ENCODE results near the gene OR52J3. TPM values are rescaled to one million over a fixed set of nuclear protein-coding genes. Genes with fewer than 3 reads are reported as not detected.
"Not testable (repeated sequence)": the region's sequence is repeated elsewhere in the genome, so short reads cannot be mapped to it uniquely, and the experiment has no call there.

OR52J3 gene
- not detected for total RNA-seq
- long read RNA-seq, donor 1 = 0 reads
- long read RNA-seq, donor 2 = 0 reads

DNA sequence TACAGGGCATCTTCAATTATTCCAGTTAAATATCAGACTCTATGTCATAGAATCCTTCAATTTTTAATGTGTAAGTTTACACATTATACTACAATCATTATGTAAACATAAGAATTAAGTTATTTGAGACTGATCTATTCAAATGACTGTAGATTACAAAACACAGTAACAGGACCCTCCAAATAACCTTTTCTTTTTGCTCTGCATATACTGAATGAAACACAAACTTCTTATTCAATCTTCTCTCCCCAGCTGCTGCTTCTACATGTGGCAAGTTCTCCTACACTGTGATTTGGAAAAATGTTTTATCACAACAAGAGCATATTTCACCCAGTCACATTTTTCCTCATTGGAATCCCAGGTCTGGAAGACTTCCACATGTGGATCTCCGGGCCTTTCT is at the start of gene OR52J3:
OR52J3 (plus strand) TSS at position 301 of the 400 bp plus-strand sequence; CDS start at position 301, 0 bp downstream.
- intact Hi-C loops (cut with DNase I) = no loop called here

DNA sequence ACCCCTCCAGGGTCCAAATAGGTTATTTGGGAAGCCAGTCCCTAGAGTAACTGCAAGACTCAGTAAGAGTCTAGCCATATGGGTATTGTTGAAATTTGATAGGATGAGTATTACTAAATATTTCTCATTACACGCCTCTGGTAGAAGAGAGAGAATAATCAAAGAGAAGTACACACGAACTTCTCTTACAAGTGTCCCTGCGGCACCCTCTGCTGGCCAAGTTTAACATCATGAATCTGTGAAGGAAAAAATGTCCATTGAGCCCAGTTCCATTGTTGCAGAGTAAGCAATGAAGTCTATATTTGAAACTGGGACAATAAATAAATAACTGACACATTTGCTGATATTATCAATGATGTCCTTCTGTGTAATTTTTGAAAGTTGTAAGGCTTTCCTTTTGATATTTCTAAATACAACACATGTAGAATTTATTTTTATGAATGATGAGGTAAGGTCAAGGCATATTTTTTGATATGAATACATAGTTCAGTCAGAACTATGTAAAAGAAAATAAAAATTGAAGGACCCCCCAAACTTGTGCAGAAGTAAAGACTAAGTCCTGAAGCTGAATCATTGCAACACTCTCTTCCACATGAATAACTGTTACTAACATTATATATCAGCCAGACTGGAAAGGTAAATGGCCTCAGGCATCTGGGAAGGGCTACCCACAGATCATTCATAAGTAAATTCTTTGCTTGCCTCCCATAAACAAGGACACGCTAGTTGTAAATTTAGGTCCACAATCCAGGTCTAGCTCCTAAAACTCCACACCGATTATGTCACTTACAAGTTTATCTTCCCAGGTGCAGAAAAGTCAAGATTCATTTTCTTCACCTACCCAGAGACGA is 41.7 kb upstream of the OR52J3 start:
- intact Hi-C loops (cut with DNase I) = loop anchor here in 1 of 2 donors (10.0 kb wide), 1 partner anchor 370 kb away; the partner anchor contains the start of gene OR51D1
- no peak for DNase-seq (ENCODE audit: low spot score)

More for the DNA sequence above, at the start of gene OR52J3:
- no peak for DNase-seq (ENCODE audit: low spot score)

DNA sequence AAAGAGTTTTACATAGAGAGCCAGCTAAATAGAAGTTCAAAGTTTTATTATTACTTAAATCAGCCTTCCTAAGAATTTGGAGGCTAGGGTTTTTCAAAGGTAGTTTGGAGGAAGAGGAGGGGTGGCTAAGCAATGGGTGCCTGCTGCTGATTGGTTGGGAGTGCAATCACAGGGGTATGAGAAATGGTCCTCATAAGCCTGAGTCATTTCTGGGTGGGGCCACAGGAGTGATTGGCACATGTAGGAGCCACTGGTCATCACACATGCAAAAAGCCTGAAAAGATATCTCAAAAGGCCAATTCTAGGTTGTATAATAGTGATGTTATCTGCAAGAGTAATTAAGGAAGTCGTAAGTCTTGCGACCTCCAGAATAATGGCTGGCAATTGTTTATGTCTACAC is 38.8 kb upstream of the OR52J3 start:
- DNase-seq (ENCODE audit: low spot score) = no peak
- intact Hi-C loops (cut with DNase I) = loop anchor here in 1 of 2 donors (10.0 kb wide), 1 partner anchor 373 kb away; the partner anchor contains the start of gene OR51D1

DNA sequence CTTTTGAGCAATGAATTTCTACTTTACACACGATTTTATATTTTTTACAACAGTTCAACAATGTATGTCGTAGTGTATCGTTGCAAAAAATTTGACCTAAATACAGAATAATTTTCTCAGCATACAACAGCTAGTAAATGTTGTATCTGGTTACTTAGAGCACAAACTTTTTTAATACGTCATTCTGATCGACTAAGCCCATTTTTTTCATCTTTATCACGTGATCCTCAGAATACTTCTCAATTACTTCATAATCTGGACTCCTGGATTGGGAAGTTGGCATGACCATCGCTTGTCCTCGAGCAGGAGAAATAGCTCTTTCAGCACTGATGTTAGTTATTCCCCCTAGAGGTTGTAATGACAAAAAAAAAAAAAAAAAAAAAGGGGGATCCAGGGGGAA is 35.1 kb upstream of the OR52J3 start:
- intact Hi-C loops (cut with DNase I) = no loop called here
- no peak for DNase-seq (ENCODE audit: low spot score)

DNA sequence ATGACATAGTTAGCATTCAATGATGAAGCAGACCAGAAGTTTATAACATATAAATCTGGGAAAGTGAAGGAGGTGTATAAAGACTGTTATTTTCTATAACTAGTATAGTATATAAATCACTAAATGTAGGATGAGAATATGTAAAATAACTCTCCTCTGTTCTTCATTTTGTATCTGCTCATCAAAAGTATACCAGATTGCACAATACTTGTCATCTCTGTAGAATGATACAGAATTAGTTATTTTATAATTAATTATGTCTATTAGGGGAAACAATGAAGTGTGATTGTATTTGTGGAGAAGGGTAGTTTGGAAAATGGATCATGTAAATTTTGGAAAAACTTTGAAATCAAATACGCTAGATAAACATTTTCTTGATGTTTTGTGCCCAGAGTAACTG is 33.3 kb upstream of the OR52J3 start:
- intact Hi-C loops (cut with DNase I) = no loop called here

GRCh38 chr11:5021996-5022395 is 24.3 kb upstream of the OR52J3 start:
- intact Hi-C loops (cut with DNase I) = loop anchor here in 1 of 2 donors (1.0 kb wide), 1 partner anchor 31 kb away; no protein-coding TSS in a partner anchor
- DNase-seq (ENCODE audit: low spot score) = no peak

More for the DNA sequence above, 33.3 kb upstream of the OR52J3 start:
- no peak for DNase-seq (ENCODE audit: low spot score)

DNA sequence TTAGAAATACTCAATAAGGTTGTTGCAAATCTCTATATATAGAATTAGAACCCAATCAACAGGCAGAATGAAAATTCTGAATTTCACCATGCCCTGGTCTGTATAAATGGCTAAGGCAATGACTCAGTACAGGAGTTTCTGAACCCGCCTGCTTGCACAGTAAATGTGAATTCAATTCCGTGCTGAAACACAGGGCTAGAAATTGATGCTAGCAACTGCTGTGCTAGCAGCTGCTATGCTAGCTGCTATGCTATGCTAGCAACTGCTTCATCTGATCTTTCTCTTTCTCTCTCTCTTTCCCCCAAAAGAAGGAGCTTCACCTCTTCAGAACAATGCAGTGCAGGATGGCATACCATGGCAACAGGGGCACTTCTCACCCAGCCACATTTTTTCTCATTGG is 9.7 kb upstream of the OR52J3 start:
- intact Hi-C loops (cut with DNase I) = no loop called here
- DNase-seq (ENCODE audit: low spot score) = no peak

DNA sequence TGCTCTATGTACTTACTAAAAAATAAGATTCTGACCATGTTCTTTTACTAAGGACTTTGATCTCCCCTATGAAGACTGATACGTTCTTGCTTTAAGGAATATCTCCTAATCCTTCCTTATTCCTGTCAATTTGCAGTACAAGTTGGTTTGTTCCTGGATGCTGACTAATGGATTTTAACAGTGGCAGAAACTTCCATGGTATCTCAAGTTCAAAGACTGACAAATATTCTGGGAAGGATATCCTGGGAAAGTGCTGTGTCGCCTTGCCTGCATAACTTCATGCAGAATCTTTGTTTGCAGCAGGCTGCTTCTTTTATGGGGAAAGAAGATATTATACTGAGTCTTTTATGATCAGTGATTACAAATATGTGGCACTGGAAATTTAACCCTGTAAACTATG is 8.4 kb upstream of the OR52J3 start:
- intact Hi-C loops (cut with DNase I) = no loop called here
- DNase-seq (ENCODE audit: low spot score) = no peak

DNA sequence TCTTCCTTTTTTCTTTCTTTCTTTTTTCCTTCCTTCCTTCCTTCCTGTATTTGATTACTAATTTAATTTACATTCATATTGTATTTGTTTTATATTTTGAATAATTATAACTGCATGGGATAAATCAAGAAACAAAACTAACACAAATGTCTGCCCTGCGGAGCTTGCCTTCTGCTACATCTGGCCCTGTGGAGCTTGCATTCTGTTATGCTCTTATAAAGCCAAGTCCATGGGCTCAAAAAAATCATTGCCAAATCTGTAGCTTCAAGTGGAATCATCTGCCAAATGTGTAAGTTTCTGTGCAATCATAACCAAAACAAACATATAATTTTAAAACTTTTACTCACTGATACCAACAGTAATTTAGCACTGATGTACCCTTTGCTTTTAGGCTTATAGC is 8.0 kb upstream of the OR52J3 start:
- no peak for DNase-seq (ENCODE audit: low spot score)

DNA sequence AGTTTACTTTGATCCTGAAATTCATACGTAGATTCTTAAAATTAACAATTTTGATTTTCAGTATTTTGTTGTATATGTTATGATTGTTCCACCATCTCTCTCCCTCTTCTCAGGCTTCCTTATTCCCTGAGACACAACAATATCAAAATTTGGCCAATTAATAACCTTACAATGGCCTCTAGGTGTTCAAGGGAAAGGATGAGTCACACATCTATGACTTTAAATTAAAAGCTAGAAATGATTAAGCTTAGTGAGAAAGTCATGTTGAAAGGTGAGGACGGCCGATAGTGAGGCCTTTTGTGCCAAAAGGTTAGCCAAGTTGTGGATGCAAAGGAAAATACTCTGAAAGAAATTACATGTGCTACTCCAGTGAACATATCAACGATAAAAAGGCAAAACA is 5.5 kb upstream of the OR52J3 start:
- no peak for DNase-seq (ENCODE audit: low spot score)
- intact Hi-C loops (cut with DNase I) = no loop called here

More for the DNA sequence above, 8.0 kb upstream of the OR52J3 start:
- intact Hi-C loops (cut with DNase I) = no loop called here

DNA sequence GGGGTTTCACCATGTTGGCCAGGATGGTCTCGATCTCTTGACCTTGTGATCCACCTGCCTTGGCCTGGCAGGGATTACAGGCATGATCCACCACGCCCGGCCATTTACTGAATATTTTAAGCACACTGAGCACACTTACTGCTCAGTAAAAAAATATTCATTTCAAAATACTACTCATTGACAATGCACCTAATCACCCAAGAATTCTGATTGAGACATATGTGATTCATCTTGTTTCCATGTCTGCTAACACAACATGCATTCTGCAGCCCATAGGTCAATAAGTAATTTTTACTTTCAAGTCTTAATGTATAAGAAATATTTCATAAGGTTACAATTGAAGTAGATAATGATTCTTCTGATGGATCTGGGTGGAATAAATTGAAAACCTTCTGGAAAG is 4.2 kb upstream of the OR52J3 start:
- intact Hi-C loops (cut with DNase I) = no loop called here
- DNase-seq (ENCODE audit: low spot score) = no peak

GRCh38 chr11:5043380-5043779 is 2.9 kb upstream of the OR52J3 start:
- intact Hi-C loops (cut with DNase I) = no loop called here
- no peak for DNase-seq (ENCODE audit: low spot score)

DNA sequence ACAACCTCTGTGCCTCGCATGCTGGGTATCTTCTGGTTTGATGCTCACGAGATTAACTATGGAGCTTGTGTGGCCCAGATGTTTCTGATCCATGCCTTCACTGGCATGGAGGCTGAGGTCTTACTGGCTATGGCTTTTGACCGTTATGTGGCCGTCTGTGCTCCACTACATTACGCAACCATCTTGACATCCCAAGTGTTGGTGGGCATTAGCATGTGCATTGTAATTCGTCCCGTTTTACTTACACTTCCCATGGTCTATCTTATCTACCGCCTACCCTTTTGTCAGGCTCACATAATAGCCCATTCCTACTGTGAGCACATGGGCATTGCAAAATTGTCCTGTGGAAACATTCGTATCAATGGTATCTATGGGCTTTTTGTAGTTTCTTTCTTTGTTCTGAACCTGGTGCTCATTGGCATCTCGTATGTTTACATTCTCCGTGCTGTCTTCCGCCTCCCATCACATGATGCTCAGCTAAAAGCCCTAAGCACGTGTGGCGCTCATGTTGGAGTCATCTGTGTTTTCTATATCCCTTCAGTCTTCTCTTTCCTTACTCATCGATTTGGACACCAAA is 516 bp downstream of the OR52J3 start:
- DNase-seq (ENCODE audit: low spot score) = no peak
- intact Hi-C loops (cut with DNase I) = no loop called here

DNA sequence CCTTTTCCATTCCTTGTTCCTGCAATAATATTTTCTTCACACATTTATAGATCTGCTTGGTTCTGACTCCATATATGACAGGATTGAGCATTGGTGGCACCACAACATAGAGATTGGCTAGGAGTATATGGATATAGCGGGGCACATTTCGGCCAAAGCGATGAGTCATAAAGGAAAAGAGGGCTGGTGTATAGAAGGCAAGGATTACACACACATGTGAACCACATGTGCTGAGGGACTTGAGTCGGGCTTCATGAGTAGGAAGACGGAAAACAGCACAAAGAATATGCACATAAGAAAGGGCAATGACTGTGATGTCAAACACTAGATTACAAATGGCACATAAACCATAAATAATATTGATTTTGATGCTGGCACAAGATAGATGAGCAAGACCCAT is 12.4 kb downstream of the OR52J3 start:
- DNase-seq (ENCODE audit: low spot score); intact Hi-C loops (cut with DNase I): not testable (repeated sequence)

DNA sequence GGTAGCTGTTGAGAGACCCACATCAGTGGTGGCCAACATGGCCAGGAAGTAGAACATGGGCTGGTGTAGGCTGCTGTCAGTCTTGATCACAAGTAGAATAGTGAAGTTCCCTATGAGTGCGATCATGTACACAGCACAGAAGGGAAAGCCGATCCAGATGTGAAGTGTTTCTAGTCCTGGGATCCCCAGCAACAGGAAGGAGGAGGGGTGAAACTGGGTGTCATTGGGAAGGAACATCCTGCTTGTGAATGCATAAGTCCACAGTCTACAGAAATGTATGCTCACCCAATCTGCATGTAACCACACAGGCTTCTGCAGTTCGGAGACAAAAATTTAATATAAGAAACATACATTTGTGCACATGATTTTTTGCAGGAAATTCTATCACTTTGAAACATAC is 13.1 kb downstream of the OR52J3 start, which contains the start of gene OR52E2:
OR52E2 (minus strand) TSS at position 237 of the 400 bp plus-strand sequence; CDS start at position 237, 0 bp downstream.
- intact Hi-C loops (cut with DNase I) = no loop called here
- DNase-seq (ENCODE audit: low spot score) = no peak

GRCh38 chr11:5065027-5065426 is 18.7 kb downstream of the OR52J3 start:
- intact Hi-C loops (cut with DNase I) = no loop called here
- DNase-seq (ENCODE audit: low spot score) = no peak

- DNase-seq (ENCODE audit: low spot score) = no peak
- intact Hi-C loops (cut with DNase I) = no loop called here
Measured at GRCh38 chr11:5069272-5069671, 22.9 kb downstream of the OR52J3 start, which contains the start of gene OR52E1. Gene OR52E1 (plus strand): TSS chr11:5069572.

GRCh38 chr11:5071799-5072198 is 25.5 kb downstream of the OR52J3 start:
- no peak for DNase-seq (ENCODE audit: low spot score)
- intact Hi-C loops (cut with DNase I) = no loop called here

DNA sequence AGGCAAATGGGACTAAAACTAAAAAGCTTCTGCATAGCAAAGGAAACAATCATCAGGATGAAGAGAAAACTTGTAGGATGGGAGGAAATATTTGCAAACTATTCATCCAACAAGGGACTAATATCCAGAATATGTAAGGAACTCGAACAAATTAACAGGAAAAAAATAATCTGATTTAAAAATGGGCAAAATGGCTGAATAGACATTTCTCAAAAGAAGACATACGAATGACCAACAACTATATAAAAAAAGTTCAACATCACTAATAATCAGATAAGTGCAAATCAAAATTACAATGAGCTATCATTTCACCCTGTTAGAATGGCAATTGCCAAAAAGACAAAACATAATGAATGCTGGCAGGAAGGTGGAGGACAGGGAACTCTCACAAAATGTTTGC is 35.1 kb downstream of the OR52J3 start:
- intact Hi-C loops (cut with DNase I) = no loop called here
- no peak for DNase-seq (ENCODE audit: low spot score)

DNA sequence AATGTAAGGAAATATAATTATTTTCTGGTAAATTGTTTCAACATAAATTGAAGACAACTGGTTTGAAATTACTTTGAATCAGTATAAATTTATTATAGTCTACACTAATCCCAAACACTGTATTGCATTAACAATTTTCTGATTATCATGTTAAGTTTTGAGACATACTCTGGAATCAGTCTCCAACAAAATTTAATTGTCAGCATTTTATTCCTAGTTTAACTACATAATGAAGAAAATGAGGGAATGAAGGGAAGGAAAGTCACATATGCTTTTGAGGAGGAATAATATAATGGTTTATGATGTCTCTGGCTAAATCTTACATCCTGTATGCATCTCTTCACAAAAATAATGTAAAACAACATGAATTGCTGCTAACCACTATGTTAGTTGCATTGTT is 37.3 kb downstream of the OR52J3 start:
- intact Hi-C loops (cut with DNase I) = no loop called here

More for the DNA sequence above, 37.3 kb downstream of the OR52J3 start:
- no peak for DNase-seq (ENCODE audit: low spot score)
